ENCODE data around the gene TUBGCP4.

The TUBGCP4 gene

DNA sequence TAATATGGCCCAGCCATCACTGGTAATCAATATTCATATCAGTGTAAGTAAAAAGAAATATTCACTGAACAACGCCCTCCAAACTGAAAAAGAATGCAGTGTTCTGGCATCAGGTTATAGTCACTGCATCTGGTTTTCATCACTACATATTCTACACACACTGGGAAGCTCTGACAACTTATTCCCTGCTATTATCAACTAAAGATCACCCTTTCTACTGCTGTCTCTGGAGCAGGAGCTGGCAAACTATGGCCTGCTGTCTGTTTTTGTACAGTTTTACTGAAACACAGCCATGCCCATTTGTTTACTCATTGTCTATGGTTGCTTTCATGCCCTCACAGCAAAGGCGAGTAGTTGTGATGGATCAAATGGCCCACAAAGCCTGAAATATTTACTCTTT lies 35.3 kb downstream of the TUBGCP4 start:
- DNase-seq = no peak

GRCh38 chr15:43406808-43407207 lies 35.9 kb downstream of the TUBGCP4 start:
- no peak for DNase-seq

GRCh38 chr15:43408789-43409188 lies 37.9 kb downstream of the TUBGCP4 start:
- DNase-seq = no peak

- no peak for DNase-seq
Observed at GRCh38 chr15:43410572-43411214, 39.8 kb downstream of the TUBGCP4 start.

- DNase-seq = no peak
Observed at GRCh38 chr15:43412096-43412495, 41.2 kb downstream of the TUBGCP4 start.

- DNase-seq = no peak
Observed at GRCh38 chr15:43414196-43414595, 43.3 kb downstream of the TUBGCP4 start.

- DNase-seq = no peak
Observed at GRCh38 chr15:43420435-43420834, 49.5 kb downstream of the TUBGCP4 start.

DNA sequence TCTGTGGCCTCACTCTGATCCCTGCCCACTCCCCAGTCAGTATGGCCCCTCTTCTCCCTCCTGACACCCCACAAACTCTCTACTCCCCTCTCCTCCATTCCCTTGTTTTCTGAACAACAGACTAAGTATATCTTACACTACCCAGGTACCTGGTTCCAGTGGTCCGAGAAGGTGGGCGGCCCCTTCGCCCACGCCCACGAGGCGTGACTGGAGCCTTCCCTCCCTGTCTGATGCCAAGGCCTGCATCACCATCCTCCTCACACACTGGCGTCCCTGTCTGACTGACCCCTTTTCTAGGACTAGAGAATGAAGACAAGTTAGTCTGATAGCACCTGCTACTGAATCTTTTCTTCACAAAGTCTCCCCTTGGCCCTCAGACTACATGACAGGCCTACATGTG lies 50.0 kb downstream of the TUBGCP4 start:
- no peak for DNase-seq

DNA sequence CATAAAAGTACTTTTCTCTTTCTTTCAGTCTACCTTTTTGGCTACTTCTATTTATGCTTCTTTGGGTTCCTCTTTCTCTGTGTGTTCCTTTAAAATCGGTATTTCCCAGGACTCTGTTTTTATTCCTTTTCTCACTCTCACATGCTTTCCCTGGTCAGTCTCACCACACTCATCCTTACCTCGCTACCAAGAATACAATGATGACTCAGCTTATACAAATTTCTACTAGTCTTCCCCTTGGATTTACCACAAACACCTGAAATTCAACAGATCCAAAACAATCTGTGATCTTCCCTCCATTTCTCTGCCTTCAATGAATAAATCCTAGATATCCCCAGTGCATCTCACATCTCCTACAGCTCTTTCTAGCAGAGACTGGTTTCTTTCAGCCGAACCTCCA lies 52.9 kb downstream of the TUBGCP4 start:
- DNase-seq = no peak

GRCh38 chr15:43429687-43430086 lies 58.8 kb downstream of the TUBGCP4 start:
- peak; percentile 24 for DNase-seq

GRCh38 chr15:43433165-43433564 lies 62.3 kb downstream of the TUBGCP4 start:
- no peak for DNase-seq

DNA sequence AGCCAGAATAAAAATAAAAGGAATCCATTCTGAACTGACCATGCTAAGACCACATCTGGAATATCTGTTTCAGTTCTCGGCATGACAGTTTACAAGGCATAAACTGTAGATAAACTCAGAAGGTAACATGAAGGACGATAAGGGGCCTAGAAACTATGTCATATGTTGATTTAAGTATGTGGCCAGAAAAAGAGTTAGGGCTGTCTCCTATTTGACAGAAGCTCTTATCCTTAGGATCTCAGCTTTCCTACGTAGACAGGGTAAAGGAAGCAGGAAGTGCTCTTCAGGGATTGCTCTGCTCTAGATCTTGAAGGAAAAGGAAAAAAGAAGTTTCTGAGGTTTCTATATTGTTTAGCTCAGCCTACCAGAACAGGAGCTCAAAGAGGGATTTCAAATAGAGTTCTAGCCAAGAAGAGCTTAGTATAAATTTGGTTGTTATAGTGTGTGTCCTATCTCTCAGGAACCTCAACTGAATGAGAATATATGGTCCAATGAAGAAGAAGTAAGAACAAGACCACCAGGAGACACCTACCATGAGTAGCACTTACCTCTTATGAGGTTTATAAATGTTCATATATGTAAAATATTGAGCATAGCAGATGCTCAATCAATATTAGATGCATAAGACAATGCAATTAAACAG lies 62.9 kb downstream of the TUBGCP4 start:
- DNase-seq = no peak

- no peak for DNase-seq
Observed at GRCh38 chr15:43434446-43434845, 63.5 kb downstream of the TUBGCP4 start.

DNA sequence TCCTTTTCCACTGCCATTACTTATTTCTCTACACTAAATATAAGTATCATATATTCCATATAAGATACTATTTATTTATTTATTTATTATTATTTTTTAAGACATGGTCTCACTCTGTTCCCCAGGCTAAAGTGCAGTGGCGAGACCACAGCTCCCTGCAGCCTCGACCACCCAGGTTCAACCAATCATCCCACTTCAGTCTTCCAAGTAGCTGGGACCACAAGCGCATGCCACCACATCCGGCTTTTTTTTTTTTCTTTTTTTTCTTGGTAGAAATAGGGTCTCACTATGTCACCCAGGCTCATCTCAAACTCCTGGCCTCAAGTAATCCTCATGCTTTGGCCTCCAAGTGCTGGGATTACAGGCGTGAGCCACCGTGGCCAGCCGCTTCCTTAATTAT lies 65.5 kb downstream of the TUBGCP4 start:
- no peak for DNase-seq

GRCh38 chr15:43439268-43439667 lies 68.4 kb downstream of the TUBGCP4 start:
- DNase-seq = no peak

GRCh38 chr15:43440721-43441281 lies 69.9 kb downstream of the TUBGCP4 start:
- peak; percentile 0 for DNase-seq

GRCh38 chr15:43441316-43441715 lies 70.4 kb downstream of the TUBGCP4 start:
- DNase-seq = no peak

GRCh38 chr15:43446344-43446743 lies 75.4 kb downstream of the TUBGCP4 start:
- no peak for DNase-seq

GRCh38 chr15:43449981-43450380 lies 79.1 kb downstream of the TUBGCP4 start:
- no peak for DNase-seq
